Measurements from ENCODE around the gene MYCBP2. TPM values are rescaled to one million over a fixed set of nuclear protein-coding genes. Genes with fewer than 3 reads are reported as not detected.
"Not testable (repeated sequence)": the region's sequence is repeated elsewhere in the genome, so short reads cannot be mapped to it uniquely, and the experiment has no call there.

Gene MYCBP2
- total RNA-seq, 2 experiments from 2014 or later = 121 to 125 TPM

DNA sequence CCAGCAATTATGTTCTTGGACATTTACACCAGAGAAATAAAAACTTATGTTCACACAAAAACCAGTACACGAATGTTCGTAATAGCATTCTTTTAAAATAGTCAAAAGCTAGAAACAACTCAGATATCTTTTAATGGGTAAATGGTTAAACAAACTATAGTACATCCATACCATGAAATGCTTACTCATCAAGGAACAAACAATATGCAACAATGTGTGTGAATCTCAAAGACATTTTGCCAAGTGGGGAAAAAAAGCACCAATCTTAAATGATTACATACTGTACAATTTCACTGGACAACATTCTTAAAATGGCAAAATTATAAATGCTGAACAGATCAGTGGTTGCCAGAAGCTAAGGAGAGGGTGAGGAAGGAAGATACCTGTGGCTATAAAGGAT lies 36.6 kb downstream of the MYCBP2 start:
- intact Hi-C loops (cut with micrococcal nuclease; ENCODE audit: unreplicated experiment) = no loop called here
- POLR2A ChIA-PET = interaction anchor here (1.4 to 2.1 kb wide), 2 partner anchors 9 to 10 kb away, joined by 6 read pairs; no protein-coding TSS in a partner anchor

DNA sequence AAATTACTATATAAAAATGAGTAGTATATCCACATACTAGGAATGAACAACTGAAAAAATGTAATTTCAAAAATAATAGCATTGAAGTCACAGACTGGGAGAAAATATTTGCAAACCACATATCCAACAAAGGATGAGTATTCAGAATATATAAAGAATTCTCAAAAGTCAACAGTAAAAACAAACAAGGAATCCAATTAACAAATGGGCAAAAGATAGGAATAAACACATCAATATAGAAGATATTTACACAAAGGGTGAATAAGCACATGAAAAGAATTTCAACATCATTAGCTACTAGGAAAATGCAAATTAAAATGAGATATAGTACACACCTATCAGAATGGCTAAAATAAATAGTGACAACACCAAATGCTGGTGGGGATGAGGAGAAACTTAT lies 37.0 kb downstream of the MYCBP2 start:
- DNase-seq (ENCODE audit: low spot score) = no peak
- H3K4me3 ChIP-seq (ENCODE audit: low read depth, low read length, poor library complexity, severe bottlenecking) = no peak overlapping the region
- BruUV-seq (replicated peaks) = no TSS peak
- ChIA-PET POLR2A (interaction anchor here (2.1 kb wide), 1 partner anchor 9 kb away, joined by 6 read pairs; no protein-coding TSS in a partner anchor), CTCF (ENCODE audit: unreplicated experiment) (no interaction called here)
- TF ChIP-seq, protein P1, sequence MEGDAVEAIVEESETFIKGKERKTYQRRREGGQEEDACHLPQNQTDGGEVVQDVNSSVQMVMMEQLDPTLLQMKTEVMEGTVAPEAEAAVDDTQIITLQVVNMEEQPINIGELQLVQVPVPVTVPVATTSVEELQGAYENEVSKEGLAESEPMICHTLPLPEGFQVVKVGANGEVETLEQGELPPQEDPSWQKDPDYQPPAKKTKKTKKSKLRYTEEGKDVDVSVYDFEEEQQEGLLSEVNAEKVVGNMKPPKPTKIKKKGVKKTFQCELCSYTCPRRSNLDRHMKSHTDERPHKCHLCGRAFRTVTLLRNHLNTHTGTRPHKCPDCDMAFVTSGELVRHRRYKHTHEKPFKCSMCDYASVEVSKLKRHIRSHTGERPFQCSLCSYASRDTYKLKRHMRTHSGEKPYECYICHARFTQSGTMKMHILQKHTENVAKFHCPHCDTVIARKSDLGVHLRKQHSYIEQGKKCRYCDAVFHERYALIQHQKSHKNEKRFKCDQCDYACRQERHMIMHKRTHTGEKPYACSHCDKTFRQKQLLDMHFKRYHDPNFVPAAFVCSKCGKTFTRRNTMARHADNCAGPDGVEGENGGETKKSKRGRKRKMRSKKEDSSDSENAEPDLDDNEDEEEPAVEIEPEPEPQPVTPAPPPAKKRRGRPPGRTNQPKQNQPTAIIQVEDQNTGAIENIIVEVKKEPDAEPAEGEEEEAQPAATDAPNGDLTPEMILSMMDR (conservative IDR thresholded peaks at IDR 0.05; ENCODE audit: low read length) = no peak
- TF ChIP-seq EZH2phosphoT487 (IDR thresholded peaks at IDR 0.05; ENCODE audit: borderline replicate concordance, low read depth, low read length) = no peak
- no peak overlapping the region for H3K4me2 ChIP-seq (ENCODE audit: low read length)
- intact Hi-C loops (cut with micrococcal nuclease; ENCODE audit: unreplicated experiment) = no loop called here
- H3K79me2 ChIP-seq (ENCODE audit: insufficient read depth, low read depth, low read length) = peaks cover 11% of the 10 kb centered on the region; the same call in 1 of the 2 replicates
- H3K36me3 ChIP-seq (ENCODE audit: insufficient read depth, low read length) = peaks cover 86% of the 10 kb centered on the region
- H4K20me1 ChIP-seq (ENCODE audit: insufficient read depth, low read length) = no peaks in the 10 kb centered on the region
- peaks cover 4% of the 10 kb centered on the region for H3K4me1 ChIP-seq (ENCODE audit: insufficient read depth, low read length, poor library complexity, severe bottlenecking)
- H2AFZ ChIP-seq (ENCODE audit: low read length) = no peak overlapping the region
- no peaks in the 10 kb centered on the region for H3K9me2 ChIP-seq (ENCODE audit: insufficient read depth, low read length)
- H3K9me3 ChIP-seq (ENCODE audit: low read length) = no peaks in the 10 kb centered on the region
- no peak overlapping the region for H3K27ac ChIP-seq (ENCODE audit: low read depth, low read length, poor library complexity, severe bottlenecking)

More for the DNA sequence above, 36.6 kb downstream of the MYCBP2 start:
- CTCF ChIA-PET (ENCODE audit: unreplicated experiment) = no interaction called here
- Histone ChIP-seq H3K4me3 (ENCODE audit: low read depth, low read length, poor library complexity, severe bottlenecking) (no peak overlapping the region), H4K20me1 (ENCODE audit: insufficient read depth, low read length) (no peaks in the 10 kb centered on the region), H3K27ac (ENCODE audit: low read depth, low read length, poor library complexity, severe bottlenecking) (no peak overlapping the region), H3K9me3 (ENCODE audit: low read length) (no peaks in the 10 kb centered on the region), H2AFZ (ENCODE audit: low read length) (no peak overlapping the region), H3K4me2 (ENCODE audit: low read length) (no peak overlapping the region), H3K36me3 (ENCODE audit: insufficient read depth, low read length) (peaks cover 84% of the 10 kb centered on the region), H3K9me2 (ENCODE audit: insufficient read depth, low read length) (no peaks in the 10 kb centered on the region), H3K4me1 (ENCODE audit: insufficient read depth, low read length, poor library complexity, severe bottlenecking) (peaks cover 4% of the 10 kb centered on the region), H3K79me2 (ENCODE audit: insufficient read depth, low read depth, low read length) (peaks cover 11% of the 10 kb centered on the region; the same call in 1 of the 2 replicates)
- DNase-seq (ENCODE audit: low spot score) = no peak
- BruUV-seq (replicated peaks) = no TSS peak
- TF ChIP-seq, protein P1 (conservative IDR thresholded peaks at IDR 0.05; ENCODE audit: low read length) = no peak
- TF ChIP-seq EZH2phosphoT487 (IDR thresholded peaks at IDR 0.05; ENCODE audit: borderline replicate concordance, low read depth, low read length) = no peak

DNA sequence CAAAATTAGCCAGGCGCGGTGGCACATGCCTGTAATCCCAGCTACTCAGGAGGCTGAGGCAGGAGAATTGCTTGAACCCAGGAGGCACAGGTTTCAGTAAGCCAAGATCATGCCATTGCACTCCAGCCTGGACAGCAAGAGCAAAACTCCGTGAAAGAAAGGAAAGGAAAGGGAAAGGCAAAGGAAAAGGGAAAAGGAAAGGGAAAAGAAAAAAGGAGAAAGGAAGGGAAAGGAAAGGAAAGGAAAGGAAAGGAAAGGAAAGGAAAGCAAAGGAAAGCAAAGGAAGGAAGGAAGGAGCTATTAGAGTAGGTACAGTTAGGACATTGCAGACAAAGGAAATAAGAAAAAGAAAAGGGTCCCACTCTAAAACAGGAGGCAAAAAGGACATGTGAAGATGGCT lies 41.3 kb downstream of the MYCBP2 start:
- H3K4me3 ChIP-seq (ENCODE audit: low read depth, low read length, poor library complexity, severe bottlenecking) = not testable (repeated sequence)

More for the DNA sequence above, 41.3 kb downstream of the MYCBP2 start:
- H3K4me2 ChIP-seq (ENCODE audit: low read length); H3K9me3 ChIP-seq (ENCODE audit: low read length); BruUV-seq (replicated peaks); H2AFZ ChIP-seq (ENCODE audit: low read length); H3K4me1 ChIP-seq (ENCODE audit: insufficient read depth, low read length, poor library complexity, severe bottlenecking); H3K27ac ChIP-seq (ENCODE audit: low read depth, low read length, poor library complexity, severe bottlenecking); H4K20me1 ChIP-seq (ENCODE audit: insufficient read depth, low read length); H3K9me2 ChIP-seq (ENCODE audit: insufficient read depth, low read length); intact Hi-C loops (cut with micrococcal nuclease; ENCODE audit: unreplicated experiment); DNase-seq (ENCODE audit: low spot score): not testable (repeated sequence)
- ChIA-PET POLR2A (interaction anchor here (0.7 to 1.5 kb wide), 6 partner anchors 8 to 951 kb away, joined by 3 to 5 read pairs (median 4); no protein-coding TSS in a partner anchor), CTCF (ENCODE audit: unreplicated experiment) (interaction anchor here (0.6 kb wide), 1 partner anchor 55 kb away, joined by 4 read pairs; no protein-coding TSS in a partner anchor)
- peaks cover 11% of the 10 kb centered on the region; the same call in 1 of the 2 replicates for H3K79me2 ChIP-seq (ENCODE audit: insufficient read depth, low read depth, low read length)
- H3K36me3 ChIP-seq (ENCODE audit: insufficient read depth, low read length) = peaks cover 85% of the 10 kb centered on the region

Data from OCI-LY7 (cell line).